ENCODE measurements around the gene KLK7. TPM values are rescaled to one million over a fixed set of nuclear protein-coding genes. Genes with fewer than 3 reads are reported as not detected.

The KLK7 gene
- total RNA-seq, 1 donor from 2014 or later: 9.3 TPM

DNA sequence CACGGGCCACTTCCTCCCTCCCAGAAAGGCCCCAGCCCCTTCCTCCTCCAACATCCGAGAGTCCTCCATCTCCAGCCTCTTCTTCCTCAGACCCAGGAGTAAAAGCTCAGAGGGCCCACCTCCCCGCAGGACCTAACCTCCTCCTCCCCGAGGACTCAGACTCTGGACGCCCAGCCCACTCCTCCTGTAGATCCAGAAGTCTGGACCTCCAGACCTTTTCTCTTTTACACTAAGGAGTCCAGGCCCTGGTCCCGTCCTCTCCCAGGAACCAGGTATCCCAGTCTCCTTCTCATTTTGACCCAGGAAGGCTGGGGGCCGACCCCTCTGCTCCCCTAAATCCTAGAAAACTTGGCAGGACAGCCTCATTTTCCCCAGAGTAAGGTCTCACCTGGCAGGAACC is 19.6 kb upstream of the KLK7 start:
- TF ChIP-seq, protein P1, sequence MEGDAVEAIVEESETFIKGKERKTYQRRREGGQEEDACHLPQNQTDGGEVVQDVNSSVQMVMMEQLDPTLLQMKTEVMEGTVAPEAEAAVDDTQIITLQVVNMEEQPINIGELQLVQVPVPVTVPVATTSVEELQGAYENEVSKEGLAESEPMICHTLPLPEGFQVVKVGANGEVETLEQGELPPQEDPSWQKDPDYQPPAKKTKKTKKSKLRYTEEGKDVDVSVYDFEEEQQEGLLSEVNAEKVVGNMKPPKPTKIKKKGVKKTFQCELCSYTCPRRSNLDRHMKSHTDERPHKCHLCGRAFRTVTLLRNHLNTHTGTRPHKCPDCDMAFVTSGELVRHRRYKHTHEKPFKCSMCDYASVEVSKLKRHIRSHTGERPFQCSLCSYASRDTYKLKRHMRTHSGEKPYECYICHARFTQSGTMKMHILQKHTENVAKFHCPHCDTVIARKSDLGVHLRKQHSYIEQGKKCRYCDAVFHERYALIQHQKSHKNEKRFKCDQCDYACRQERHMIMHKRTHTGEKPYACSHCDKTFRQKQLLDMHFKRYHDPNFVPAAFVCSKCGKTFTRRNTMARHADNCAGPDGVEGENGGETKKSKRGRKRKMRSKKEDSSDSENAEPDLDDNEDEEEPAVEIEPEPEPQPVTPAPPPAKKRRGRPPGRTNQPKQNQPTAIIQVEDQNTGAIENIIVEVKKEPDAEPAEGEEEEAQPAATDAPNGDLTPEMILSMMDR (conservative IDR thresholded peaks at IDR 0.05; ENCODE audit: low read depth, low read length): no peak
- DNase-seq (ENCODE audit: low read depth): no peak

GRCh38 chr19:51002542-51003311 is 19.0 kb upstream of the KLK7 start:
- H3K4me3 ChIP-seq (ENCODE audit: low read depth, low read length): no peak overlapping the region
- DNase-seq (ENCODE audit: low read depth): no peak

More for the DNA sequence above, 19.6 kb upstream of the KLK7 start:
- no peak overlapping the region for H3K4me3 ChIP-seq (ENCODE audit: low read depth, low read length)

DNA sequence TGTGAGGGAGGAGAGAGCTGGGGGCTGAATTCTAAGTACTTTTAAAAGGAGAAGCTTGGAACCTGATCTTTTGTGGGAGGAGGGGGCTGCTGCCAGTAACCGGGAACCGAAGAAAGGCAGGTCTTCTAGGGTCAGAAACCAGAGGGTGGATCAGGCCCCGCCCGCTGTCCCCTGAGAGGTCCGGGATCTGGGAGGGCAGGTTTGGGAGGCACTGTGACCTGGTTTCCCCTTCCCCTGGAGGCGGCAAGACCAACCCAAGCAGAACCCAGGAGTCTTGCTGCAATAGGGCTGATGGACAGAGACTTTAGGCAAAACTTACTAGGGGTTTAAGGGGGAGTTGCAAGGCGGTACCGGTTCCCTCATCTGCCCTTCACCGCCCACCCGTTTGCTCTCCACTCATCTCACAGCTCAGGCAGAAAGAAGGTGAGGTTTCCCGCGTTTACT is 18.4 kb upstream of the KLK7 start:
- DNase-seq (ENCODE audit: low read depth): no peak
- H3K4me3 ChIP-seq (ENCODE audit: low read depth, low read length): no peak overlapping the region
- TF ChIP-seq, protein P1 (conservative IDR thresholded peaks at IDR 0.05; ENCODE audit: low read depth, low read length): no peak

More at GRCh38 chr19:51002542-51003311, 19.0 kb upstream of the KLK7 start:
- TF ChIP-seq, protein P1 (conservative IDR thresholded peaks at IDR 0.05; ENCODE audit: low read depth, low read length): no peak

DNA sequence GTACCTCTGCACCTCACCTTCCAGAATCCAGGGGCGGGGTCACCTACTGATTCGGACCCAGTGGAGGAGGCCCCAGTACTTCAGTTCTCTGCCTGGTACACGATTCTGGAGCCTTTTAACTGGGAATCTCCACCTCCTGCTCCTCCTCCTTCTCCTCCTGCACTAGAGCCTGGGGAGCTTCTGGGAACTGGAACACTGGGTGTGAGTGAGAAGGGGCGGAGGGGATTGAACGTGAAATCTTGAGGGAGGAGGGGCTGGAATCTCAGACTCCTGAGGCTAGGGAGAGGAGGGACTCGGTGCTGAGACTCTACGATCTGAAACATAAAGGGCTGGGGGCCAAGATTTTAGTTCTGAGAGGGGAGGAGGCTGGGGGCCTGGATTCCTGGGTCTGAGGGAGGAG is 17.8 kb upstream of the KLK7 start, which contains the start of gene KLK8:
TSS of gene KLK8 (minus strand) at position 90 of the 400 bp plus-strand sequence. CDS start 437 bp downstream, outside the sequence.
- H3K4me3 ChIP-seq (ENCODE audit: low read depth, low read length): no peak within 1 kb of the TSS
- TF ChIP-seq, protein P1 (conservative IDR thresholded peaks at IDR 0.05; ENCODE audit: low read depth, low read length): no peak
- DNase-seq (ENCODE audit: low read depth): no peak

DNA sequence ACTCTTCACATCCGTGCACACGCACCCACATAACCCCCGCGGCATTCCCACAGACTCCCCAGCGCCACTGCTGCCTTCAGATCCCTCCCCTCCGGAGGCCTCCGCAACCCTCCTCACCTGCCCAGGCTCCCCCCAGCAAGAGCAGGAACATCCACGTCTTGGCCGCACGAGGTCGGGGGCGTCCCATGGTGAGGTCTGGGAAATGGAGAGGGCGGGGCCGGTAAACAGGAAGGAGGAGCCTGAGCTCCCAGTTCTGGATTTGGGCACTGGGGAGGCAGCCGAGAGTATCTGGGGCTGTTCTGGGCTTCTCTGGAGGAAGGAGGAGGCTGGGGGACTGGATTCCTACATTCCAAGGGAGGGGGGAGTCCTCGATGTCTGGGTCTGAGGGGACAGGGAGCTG is 17.3 kb upstream of the KLK7 start:
- TF ChIP-seq, protein P1 (conservative IDR thresholded peaks at IDR 0.05; ENCODE audit: low read depth, low read length): no peak
- no peak for DNase-seq (ENCODE audit: low read depth)
- H3K4me3 ChIP-seq (ENCODE audit: low read depth, low read length): no peak overlapping the region

DNA sequence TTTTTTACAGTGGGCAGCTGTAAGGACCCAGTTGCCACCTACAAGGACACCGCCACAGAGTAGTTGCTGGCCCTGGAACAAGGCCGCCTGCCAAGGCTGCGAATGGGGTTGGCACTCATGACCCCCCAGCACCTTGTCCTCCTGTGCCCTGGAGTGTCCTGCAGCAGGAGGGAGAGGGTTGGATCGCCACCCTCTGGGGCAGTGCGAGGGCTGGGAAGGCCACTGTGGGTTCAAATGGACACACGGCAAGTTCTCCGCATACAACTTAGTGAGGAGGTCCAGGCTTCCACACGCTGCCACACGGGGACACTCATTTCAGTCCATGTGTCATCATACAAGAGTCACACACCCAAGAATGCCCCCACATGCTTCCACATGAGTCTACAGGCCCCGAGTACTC is 16.7 kb upstream of the KLK7 start:
- H3K4me3 ChIP-seq (ENCODE audit: low read depth, low read length): no peak overlapping the region
- DNase-seq (ENCODE audit: low read depth): no peak
- TF ChIP-seq, protein P1 (conservative IDR thresholded peaks at IDR 0.05; ENCODE audit: low read depth, low read length): no peak

DNA sequence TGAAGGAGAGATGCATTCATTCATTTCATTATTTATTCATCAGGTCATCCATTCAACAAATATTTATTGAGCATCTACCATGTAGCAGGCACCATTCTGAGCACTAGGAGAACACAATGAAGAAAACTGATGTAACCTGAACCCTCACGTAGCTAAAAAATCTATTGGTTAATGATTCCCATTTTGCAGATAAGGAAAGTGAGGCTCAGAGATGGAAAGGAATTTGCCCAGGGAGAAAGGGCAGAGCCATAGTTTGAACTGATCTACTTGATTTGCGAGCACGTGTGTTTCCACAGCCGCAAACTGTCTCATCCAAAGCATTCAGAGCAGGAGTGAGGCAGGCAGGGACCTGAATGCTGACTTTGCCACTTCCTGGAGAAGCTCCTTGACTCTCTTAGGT is 15.0 kb upstream of the KLK7 start:
- DNase-seq (ENCODE audit: low read depth): no peak
- H3K4me3 ChIP-seq (ENCODE audit: low read depth, low read length): no peak overlapping the region
- TF ChIP-seq, protein P1 (conservative IDR thresholded peaks at IDR 0.05; ENCODE audit: low read depth, low read length): no peak
